HEK293 (cell line): ENCODE results near the gene SFXN2.
"Not testable (repeated sequence)": the region's sequence is repeated elsewhere in the genome, so short reads cannot be mapped to it uniquely, and the experiment has no call there.

Experiments
- MZF1 ChIP-seq: fragments of 450-650 bp; formaldehyde crosslinking; IDR thresholded peaks from 2 replicates; pipeline ENCODE4 v1.5.1; 2017; ENCODE audit warnings: missing biosample characterization, missing genetic modification characterization, borderline replicate concordance
- OSR2 ChIP-seq: fragments of 450-650 bp; formaldehyde crosslinking; IDR thresholded peaks from 2 replicates; pipeline ENCODE4 v1.5.1; 2016; ENCODE audit warnings: missing biosample characterization, missing genetic modification characterization
- SCRT2 ChIP-seq: fragments of 450-650 bp; formaldehyde crosslinking; IDR thresholded peaks from 2 replicates; pipeline ENCODE4 v1.5.1; 2016; ENCODE audit warnings: missing biosample characterization, missing genetic modification characterization
- ZNF354C ChIP-seq: fragments of 450-650 bp; formaldehyde crosslinking; IDR thresholded peaks from 2 replicates; pipeline ENCODE4 v1.5.1; 2016; ENCODE audit warnings: missing biosample characterization, missing genetic modification characterization, low read depth, borderline replicate concordance
- ZNF37A ChIP-seq: fragments of 450-650 bp; IDR thresholded peaks from 2 replicates; pipeline ENCODE4 v1.5.1; 2018; ENCODE audit warnings: missing biosample characterization, missing genetic modification characterization
- ZSCAN23 ChIP-seq: fragments of 450-650 bp; formaldehyde crosslinking; IDR thresholded peaks from 2 replicates; pipeline ENCODE4 v1.5.1; 2016; ENCODE audit warnings: missing biosample characterization, missing genetic modification characterization
- TF ChIP-seq, protein P1 (sequence below): fragments of 450-650 bp; formaldehyde crosslinking; IDR thresholded peaks from 2 replicates; pipeline ENCODE4 v1.5.1; 2016; ENCODE audit warnings: missing biosample characterization, missing genetic modification characterization
- TF ChIP-seq, protein P2 (sequence below): fragments of 450-650 bp; formaldehyde crosslinking; IDR thresholded peaks from 2 replicates; pipeline ENCODE4 v1.5.1; 2016; ENCODE audit warnings: missing biosample characterization, missing genetic modification characterization

DNA sequence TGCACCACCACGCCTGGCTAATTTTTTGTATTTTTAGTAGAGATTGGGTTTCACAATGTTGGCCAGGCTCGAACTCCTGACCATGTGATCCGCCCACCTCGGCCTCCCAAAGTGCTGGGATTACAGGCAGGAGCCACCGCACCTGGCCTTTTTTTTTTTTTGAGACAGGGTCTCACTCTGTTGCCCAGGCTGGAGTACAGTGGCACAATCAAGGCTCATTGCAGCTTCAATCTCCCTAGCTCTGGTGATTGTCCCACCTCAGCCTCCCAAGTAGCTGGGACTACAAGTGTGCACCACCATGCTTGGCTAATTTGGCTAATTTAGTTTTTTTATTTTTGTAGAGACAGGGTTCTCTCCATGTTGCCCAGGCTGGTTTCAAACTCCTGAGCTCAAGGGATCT, 27.9 kb downstream of the SFXN2 start:
- TF ChIP-seq OSR2, ZNF37A, SCRT2, ZNF354C, ZSCAN23, MZF1 (tag by site-specific recombination): not testable (repeated sequence)
- TF ChIP-seq, protein P1, sequence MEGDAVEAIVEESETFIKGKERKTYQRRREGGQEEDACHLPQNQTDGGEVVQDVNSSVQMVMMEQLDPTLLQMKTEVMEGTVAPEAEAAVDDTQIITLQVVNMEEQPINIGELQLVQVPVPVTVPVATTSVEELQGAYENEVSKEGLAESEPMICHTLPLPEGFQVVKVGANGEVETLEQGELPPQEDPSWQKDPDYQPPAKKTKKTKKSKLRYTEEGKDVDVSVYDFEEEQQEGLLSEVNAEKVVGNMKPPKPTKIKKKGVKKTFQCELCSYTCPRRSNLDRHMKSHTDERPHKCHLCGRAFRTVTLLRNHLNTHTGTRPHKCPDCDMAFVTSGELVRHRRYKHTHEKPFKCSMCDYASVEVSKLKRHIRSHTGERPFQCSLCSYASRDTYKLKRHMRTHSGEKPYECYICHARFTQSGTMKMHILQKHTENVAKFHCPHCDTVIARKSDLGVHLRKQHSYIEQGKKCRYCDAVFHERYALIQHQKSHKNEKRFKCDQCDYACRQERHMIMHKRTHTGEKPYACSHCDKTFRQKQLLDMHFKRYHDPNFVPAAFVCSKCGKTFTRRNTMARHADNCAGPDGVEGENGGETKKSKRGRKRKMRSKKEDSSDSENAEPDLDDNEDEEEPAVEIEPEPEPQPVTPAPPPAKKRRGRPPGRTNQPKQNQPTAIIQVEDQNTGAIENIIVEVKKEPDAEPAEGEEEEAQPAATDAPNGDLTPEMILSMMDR (tag by site-specific recombination): not testable (repeated sequence)
- TF ChIP-seq, protein P2, sequence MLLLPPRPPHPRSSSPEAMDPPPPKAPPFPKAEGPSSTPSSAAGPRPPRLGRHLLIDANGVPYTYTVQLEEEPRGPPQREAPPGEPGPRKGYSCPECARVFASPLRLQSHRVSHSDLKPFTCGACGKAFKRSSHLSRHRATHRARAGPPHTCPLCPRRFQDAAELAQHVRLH: not testable (repeated sequence)
